Muscle layer of duodenum (tissue), 2 donors: Measurements from ENCODE around the gene SLC1A7.

Experiments used
- H3K27ac ChIP-seq: one replicate; pipeline ENCODE4 v1.7.0; 2013; ENCODE audit warnings: mild to moderate bottlenecking, low read length
- H3K27me3 ChIP-seq: one replicate; pipeline ENCODE4 v1.7.0; 2013; ENCODE audit warnings: low read depth, mild to moderate bottlenecking, control low read depth, low read length
- H3K36me3 ChIP-seq, 2 donors: one replicate each; pipeline ENCODE4 v1.7.0; 2013; ENCODE audit warnings: low read length in 2 of 2, control low read depth in 1 of 2, mild to moderate bottlenecking in 1 of 2; ENCODE audit not compliant: insufficient read depth in 2 of 2, control insufficient read depth in 1 of 2
- H3K4me1 ChIP-seq, 2 donors: one replicate each; pipeline ENCODE4 v1.7.0; 2013; ENCODE audit warnings: low read length in 2 of 2, mild to moderate bottlenecking in 2 of 2, control low read depth in 1 of 2, moderate library complexity in 1 of 2; ENCODE audit not compliant: insufficient read depth in 2 of 2, control insufficient read depth in 1 of 2
- H3K4me3 ChIP-seq, 2 donors: one replicate each; pipeline ENCODE4 v1.7.0; 2013; ENCODE audit warnings: low read length in 2 of 2, low read depth in 1 of 2, mild to moderate bottlenecking in 1 of 2
- H3K9me3 ChIP-seq, 2 donors: one replicate each; pipeline ENCODE4 v1.7.0; 2013; ENCODE audit warnings: low read length in 2 of 2, control low read depth in 1 of 2, mild to moderate bottlenecking in 1 of 2; ENCODE audit not compliant: control insufficient read depth in 1 of 2
- donor health status: healthy.

Gene SLC1A7

GRCh38 chr1:53123453-53124140 is 18.8 kb downstream of the SLC1A7 start:
- Histone ChIP-seq H3K36me3 (no peaks in the 10 kb centered on the region), H3K4me1 (peaks cover 28 to 48% of the 10 kb centered on the region in 2 donors), H3K9me3 (no peaks in the 10 kb centered on the region), H3K27me3 (no peaks in the 10 kb centered on the region), H3K27ac (no peak overlapping the region), H3K4me3 (no peak overlapping the region)

GRCh38 chr1:53122961-53123413 is 19.5 kb downstream of the SLC1A7 start:
- no peak overlapping the region for H3K4me3 ChIP-seq
- H3K27ac ChIP-seq = peak overlapping the region; percentile 14
- no peaks in the 10 kb centered on the region for H3K36me3 ChIP-seq
- no peaks in the 10 kb centered on the region for H3K27me3 ChIP-seq
- no peaks in the 10 kb centered on the region for H3K9me3 ChIP-seq
- H3K4me1 ChIP-seq = peaks cover 28 to 48% of the 10 kb centered on the region in 2 donors

GRCh38 chr1:53122201-53122885 is 20.1 kb downstream of the SLC1A7 start:
- Histone ChIP-seq H3K36me3 (no peaks in the 10 kb centered on the region), H3K9me3 (no peaks in the 10 kb centered on the region), H3K27me3 (no peaks in the 10 kb centered on the region), H3K4me3 (no peak overlapping the region), H3K27ac (peak overlapping the region; percentile 14), H3K4me1 (peaks cover 28 to 48% of the 10 kb centered on the region in 2 donors)

GRCh38 chr1:53121319-53122172 is 20.9 kb downstream of the SLC1A7 start:
- Histone ChIP-seq H3K27ac (no peak overlapping the region), H3K4me3 (no peak overlapping the region), H3K4me1 (peaks cover 28 to 48% of the 10 kb centered on the region in 2 donors), H3K27me3 (no peaks in the 10 kb centered on the region), H3K9me3 (no peaks in the 10 kb centered on the region), H3K36me3 (no peaks in the 10 kb centered on the region)

- H3K27ac ChIP-seq = no peak overlapping the region
- peaks cover 26 to 46% of the 10 kb centered on the region in 2 donors for H3K4me1 ChIP-seq
- H3K36me3 ChIP-seq = no peaks in the 10 kb centered on the region
- no peaks in the 10 kb centered on the region for H3K27me3 ChIP-seq
- no peak overlapping the region for H3K4me3 ChIP-seq
- no peaks in the 10 kb centered on the region for H3K9me3 ChIP-seq
These were observed 21.8 kb downstream of the SLC1A7 start for GRCh38 chr1:53120659-53121058.

GRCh38 chr1:53117836-53118235 is 24.6 kb downstream of the SLC1A7 start:
- H3K4me3 ChIP-seq = no peak overlapping the region
- H3K36me3 ChIP-seq = no peaks in the 10 kb centered on the region
- no peak overlapping the region for H3K27ac ChIP-seq
- H3K9me3 ChIP-seq = no peaks in the 10 kb centered on the region
- H3K27me3 ChIP-seq = no peaks in the 10 kb centered on the region
- H3K4me1 ChIP-seq = peaks cover 11 to 29% of the 10 kb centered on the region in 2 donors

GRCh38 chr1:53116933-53117600 is 25.4 kb downstream of the SLC1A7 start:
- Histone ChIP-seq H3K4me1 (peaks cover 10 to 21% of the 10 kb centered on the region in 2 donors), H3K4me3 (no peak overlapping the region), H3K27me3 (no peaks in the 10 kb centered on the region), H3K27ac (no peak overlapping the region), H3K9me3 (no peaks in the 10 kb centered on the region), H3K36me3 (no peaks in the 10 kb centered on the region)

GRCh38 chr1:53116307-53116810 is 26.1 kb downstream of the SLC1A7 start:
- H3K4me3 ChIP-seq = no peak overlapping the region
- no peaks in the 10 kb centered on the region for H3K36me3 ChIP-seq
- peaks cover 3 to 15% of the 10 kb centered on the region in 2 donors for H3K4me1 ChIP-seq
- no peak overlapping the region for H3K27ac ChIP-seq
- no peaks in the 10 kb centered on the region for H3K27me3 ChIP-seq
- H3K9me3 ChIP-seq = no peaks in the 10 kb centered on the region

GRCh38 chr1:53115403-53116306 is 26.8 kb downstream of the SLC1A7 start:
- Histone ChIP-seq H3K36me3 (no peaks in the 10 kb centered on the region), H3K9me3 (no peaks in the 10 kb centered on the region), H3K4me3 (no peak overlapping the region), H3K27me3 (no peaks in the 10 kb centered on the region), H3K4me1 (peaks cover 4 to 15% of the 10 kb centered on the region in 2 donors), H3K27ac (no peak overlapping the region)
